Activated T-cell treated with anti-CD3 and anti-CD28 coated beads, Interleukin-2, amount 50 U/mL, for 4 hours (primary cell): Measurements from ENCODE around the gene PSMD6. TPM values are rescaled to one million over a fixed set of nuclear protein-coding genes. Genes with fewer than 3 reads are reported as not detected.
A peak's percentile ranks its signal among the peaks of the same experiment; 100 is the strongest.

Source experiments
- ATAC-seq, 2 donors: fragments of 200-7000 bp; cut with Tn5 transposase; one replicate each; pipeline ENCODE4 v1.10.0; 2021
- DNase-seq: peaks from one replicate; pipeline ENCODE4 v3.0.0-alpha.2; 2020
- H3K27me3 Mint-ChIP-seq: one replicate; pipeline ENCODE4 v1.8.0; 2021; ENCODE audit warnings: low read depth, mixed read lengths
- H3K36me3 Mint-ChIP-seq: one replicate; pipeline ENCODE4 v1.8.0; 2022; ENCODE audit warnings: mixed read lengths; ENCODE audit not compliant: insufficient read depth
- H3K4me1 Mint-ChIP-seq: one replicate; pipeline ENCODE4 v1.8.0; 2021; ENCODE audit warnings: low read depth, mixed read lengths
- H3K4me3 Mint-ChIP-seq: one replicate; pipeline ENCODE4 v1.8.0; 2021; ENCODE audit warnings: mild to moderate bottlenecking, moderate library complexity, mixed read lengths
- H3K9me3 Mint-ChIP-seq: one replicate; pipeline ENCODE4 v1.8.0; 2021; ENCODE audit warnings: mixed read lengths
- total RNA-seq, 3 donors: library from RNA; stranded (reverse); gene quantifications; one replicate each; pipeline ENCODE4 v1.2.1, GENCODE V29; 2021

Gene PSMD6
- total RNA-seq, 3 donors from 2014 or later: 198 to 222 (median 214) TPM

GRCh38 chr3:63972196-63972595 is 51.1 kb downstream of the PSMD6 start:
- DNase-seq (no peak), ATAC-seq (peak; percentile 23 to 32)
- no peaks in the 10 kb centered on the region for H3K27me3 Mint-ChIP-seq

GRCh38 chr3:63970631-63971475 is 52.4 kb downstream of the PSMD6 start:
- DNase-seq (no peak), ATAC-seq (no peak)
- peaks cover 10% of the 10 kb centered on the region for H3K36me3 Mint-ChIP-seq
- H3K4me3 Mint-ChIP-seq: peak overlapping the region; percentile 81
- peaks cover 94% of the 10 kb centered on the region for H3K4me1 Mint-ChIP-seq
- H3K27me3 Mint-ChIP-seq: no peaks in the 10 kb centered on the region
- H3K9me3 Mint-ChIP-seq: no peaks in the 10 kb centered on the region

More at GRCh38 chr3:63972196-63972595, 51.1 kb downstream of the PSMD6 start:
- Mint-ChIP-seq H3K4me3 (peak overlapping the region; percentile 4), H3K36me3 (peaks cover 10% of the 10 kb centered on the region), H3K9me3 (no peaks in the 10 kb centered on the region), H3K4me1 (peaks cover 94% of the 10 kb centered on the region)

GRCh38 chr3:63969876-63970275 is 53.4 kb downstream of the PSMD6 start:
- peak overlapping the region; percentile 81 for H3K4me3 Mint-ChIP-seq
- H3K27me3 Mint-ChIP-seq: no peaks in the 10 kb centered on the region
- peaks cover 10% of the 10 kb centered on the region for H3K36me3 Mint-ChIP-seq
- ATAC-seq (peak; percentile 24 to 33), DNase-seq (no peak)
- H3K4me1 Mint-ChIP-seq: peaks cover 95% of the 10 kb centered on the region
- no peaks in the 10 kb centered on the region for H3K9me3 Mint-ChIP-seq

- ATAC-seq (peak; percentile 3 to 10), DNase-seq (no peak)
- H3K36me3 Mint-ChIP-seq: peaks cover 5% of the 10 kb centered on the region
- H3K4me3 Mint-ChIP-seq: peak overlapping the region; percentile 81
- no peaks in the 10 kb centered on the region for H3K9me3 Mint-ChIP-seq
- peaks cover 92% of the 10 kb centered on the region for H3K4me1 Mint-ChIP-seq
- no peaks in the 10 kb centered on the region for H3K27me3 Mint-ChIP-seq
Measured at GRCh38 chr3:63968612-63969350, 54.5 kb downstream of the PSMD6 start.

- Mint-ChIP-seq H3K4me1 (peaks cover 88% of the 10 kb centered on the region), H3K27me3 (no peaks in the 10 kb centered on the region), H3K36me3 (no peaks in the 10 kb centered on the region), H3K4me3 (peak overlapping the region; percentile 81), H3K9me3 (no peaks in the 10 kb centered on the region)
- no peak for DNase-seq
- peak; percentile 61 to 63 for ATAC-seq
Measured at GRCh38 chr3:63967675-63968611, 55.4 kb downstream of the PSMD6 start.

- Mint-ChIP-seq H3K4me1 (peaks cover 77% of the 10 kb centered on the region), H3K4me3 (peak overlapping the region; percentile 61), H3K36me3 (no peaks in the 10 kb centered on the region), H3K27me3 (no peaks in the 10 kb centered on the region), H3K9me3 (no peaks in the 10 kb centered on the region)
- ATAC-seq (no peak), DNase-seq (no peak)
Measured at GRCh38 chr3:63966871-63967270, 56.4 kb downstream of the PSMD6 start.

- ATAC-seq (no peak), DNase-seq (no peak)
- Mint-ChIP-seq H3K36me3 (no peaks in the 10 kb centered on the region), H3K9me3 (no peaks in the 10 kb centered on the region), H3K27me3 (no peaks in the 10 kb centered on the region), H3K4me3 (no peak overlapping the region), H3K4me1 (peaks cover 71% of the 10 kb centered on the region)
Measured at GRCh38 chr3:63966007-63966406, 57.3 kb downstream of the PSMD6 start.

GRCh38 chr3:63964681-63965485 is 58.4 kb downstream of the PSMD6 start:
- Mint-ChIP-seq H3K36me3 (no peaks in the 10 kb centered on the region), H3K4me3 (no peak overlapping the region), H3K9me3 (no peaks in the 10 kb centered on the region), H3K27me3 (no peaks in the 10 kb centered on the region), H3K4me1 (peaks cover 67% of the 10 kb centered on the region)
- peak; percentile 8 to 27 for ATAC-seq
- no peak for DNase-seq

- H3K36me3 Mint-ChIP-seq: no peaks in the 10 kb centered on the region
- peaks cover 63% of the 10 kb centered on the region for H3K4me1 Mint-ChIP-seq
- H3K9me3 Mint-ChIP-seq: no peaks in the 10 kb centered on the region
- no peak overlapping the region for H3K4me3 Mint-ChIP-seq
- no peak for ATAC-seq
- H3K27me3 Mint-ChIP-seq: no peaks in the 10 kb centered on the region
- DNase-seq: no peak
Measured at GRCh38 chr3:63963496-63963895, 59.8 kb downstream of the PSMD6 start.

GRCh38 chr3:63961891-63962290 is 61.4 kb downstream of the PSMD6 start:
- peaks cover 56% of the 10 kb centered on the region for H3K4me1 Mint-ChIP-seq

More at GRCh38 chr3:63961891-63962290, 61.4 kb downstream of the PSMD6 start:
- Mint-ChIP-seq H3K27me3 (no peaks in the 10 kb centered on the region), H3K36me3 (no peaks in the 10 kb centered on the region), H3K9me3 (no peaks in the 10 kb centered on the region), H3K4me3 (no peak overlapping the region)
- DNase-seq (no peak), ATAC-seq (peak; percentile 76 to 78)

Other genes with a start within 250 kb of the PSMD6 start
- not detected for gene C3orf49, start 204.2 kb downstream of the PSMD6 start, total RNA-seq
- gene THOC7, start 159.7 kb downstream of the PSMD6 start, total RNA-seq: 10 to 100 TPM; 70.5 to 80.3 (median 74.5) TPM
- gene ATXN7, start 159.6 kb downstream of the PSMD6 start, total RNA-seq: 10 to 100 TPM; 19.9 to 26.7 (median 23.7) TPM
- gene SCAANT1, start 111.1 kb downstream of the PSMD6 start, total RNA-seq: not detected
- not detected for gene PRICKLE2, start 202.0 kb upstream of the PSMD6 start, total RNA-seq